Left renal cortex interstitium (tissue), 4 donors: Measurements from ENCODE around the gene ZDBF2. TPM values are rescaled to one million over a fixed set of nuclear protein-coding genes. Genes with fewer than 3 reads are reported as not detected.
A peak's percentile ranks its signal among the peaks of the same experiment; 100 is the strongest.
"Not testable (repeated sequence)": the region's sequence is repeated elsewhere in the genome, so short reads cannot be mapped to it uniquely, and the experiment has no call there.

Experiments used
- DNase-seq, 4 donors: peaks; one replicate each; pipeline ENCODE4 v3.0.0-alpha.2; 2013; ENCODE audit warnings: low read depth in 4 of 4, low spot score in 2 of 4, missing footprints in 1 of 4
- polyA plus RNA-seq, 4 donors: library from polyadenylated mRNA; unstranded; fragments of 120-200 nt; gene quantifications; one replicate each; pipeline ENCODE4 v1.2.1, GENCODE V29; 2013; ENCODE audit not compliant: insufficient read length in 4 of 4

The ZDBF2 gene
- 10 to 100 TPM in 2 of 4 donors, 1 to 10 TPM in 2; 9.1 to 13.8 (median 10.1) TPM for polyA plus RNA-seq

GRCh38 chr2:206274434-206275311, at the start of gene ZDBF2:
Gene ZDBF2 (plus strand): TSS chr2:206274663. CDS start chr2:206281850, 7,187 bp downstream.
- peak in 1 of 4 donors; percentile 62 for DNase-seq

GRCh38 chr2:206225435-206226232, 48.8 kb upstream of the ZDBF2 start:
- DNase-seq = no peak

GRCh38 chr2:206228636-206229035, 45.8 kb upstream of the ZDBF2 start:
- not testable (repeated sequence) for DNase-seq

- no peak for DNase-seq
Observed at GRCh38 chr2:206229642-206230041, 44.8 kb upstream of the ZDBF2 start.

GRCh38 chr2:206230060-206230762, 44.3 kb upstream of the ZDBF2 start:
- no peak for DNase-seq

- DNase-seq = no peak
Observed at GRCh38 chr2:206231669-206232286, 42.7 kb upstream of the ZDBF2 start.

GRCh38 chr2:206232287-206233035, 42.0 kb upstream of the ZDBF2 start:
- DNase-seq = no peak

- no peak for DNase-seq
Observed at GRCh38 chr2:206239157-206239556, 35.3 kb upstream of the ZDBF2 start.

GRCh38 chr2:206240327-206240726, 34.1 kb upstream of the ZDBF2 start:
- no peak for DNase-seq

GRCh38 chr2:206241736-206242135, 32.7 kb upstream of the ZDBF2 start:
- no peak for DNase-seq

- DNase-seq = no peak
Observed at GRCh38 chr2:206245265-206245672, 29.2 kb upstream of the ZDBF2 start.

GRCh38 chr2:206250041-206250897, 24.2 kb upstream of the ZDBF2 start:
- DNase-seq = no peak

GRCh38 chr2:206253125-206253776, 21.2 kb upstream of the ZDBF2 start:
- DNase-seq = no peak

GRCh38 chr2:206253777-206254166, 20.7 kb upstream of the ZDBF2 start:
- DNase-seq = no peak

- no peak for DNase-seq
Observed at GRCh38 chr2:206255003-206255402, 19.5 kb upstream of the ZDBF2 start.

GRCh38 chr2:206256706-206257205, 17.7 kb upstream of the ZDBF2 start:
- no peak for DNase-seq

- DNase-seq = no peak
Observed at GRCh38 chr2:206257350-206257749, 17.1 kb upstream of the ZDBF2 start.

- no peak for DNase-seq
Observed at GRCh38 chr2:206257861-206258260, 16.6 kb upstream of the ZDBF2 start.
